HG03565 (cell line): ENCODE results near the gene TSC22D1.

Source experiments
- ATAC-seq: cut with Tn5 transposase; IDR thresholded peaks from one replicate; pipeline ENCODE4 v1.9.1; 2021; ENCODE audit warnings: mild to moderate bottlenecking, moderate library complexity; ENCODE audit not compliant: unreplicated experiment

Gene TSC22D1

GRCh38 chr13:44433863-44434765 lies 142.0 kb downstream of the TSC22D1 start:
- no peak for ATAC-seq

- no peak for ATAC-seq
Observed at GRCh38 chr13:44432650-44433049, 143.5 kb downstream of the TSC22D1 start.

GRCh38 chr13:44431150-44431549 lies 145.0 kb downstream of the TSC22D1 start:
- ATAC-seq, result no peak

GRCh38 chr13:44429311-44429710 lies 146.8 kb downstream of the TSC22D1 start:
- ATAC-seq, result no peak

- no peak for ATAC-seq
Observed at GRCh38 chr13:44426461-44426860, 149.7 kb downstream of the TSC22D1 start.

GRCh38 chr13:44425815-44426078 lies 150.4 kb downstream of the TSC22D1 start:
- ATAC-seq, result no peak

- ATAC-seq, result no peak
Observed at GRCh38 chr13:44425041-44425814, 150.9 kb downstream of the TSC22D1 start.

GRCh38 chr13:44423824-44424223 lies 152.3 kb downstream of the TSC22D1 start:
- ATAC-seq, result no peak

- ATAC-seq, result no peak
Observed at GRCh38 chr13:44422755-44423643, 153.1 kb downstream of the TSC22D1 start.

- no peak for ATAC-seq
Observed at GRCh38 chr13:44421853-44422525, 154.1 kb downstream of the TSC22D1 start.

GRCh38 chr13:44420376-44421220 lies 155.5 kb downstream of the TSC22D1 start:
- ATAC-seq, result no peak

- ATAC-seq, result no peak
Observed at GRCh38 chr13:44417876-44418275, 158.3 kb downstream of the TSC22D1 start.

- no peak for ATAC-seq
Observed at GRCh38 chr13:44417446-44417845, 158.7 kb downstream of the TSC22D1 start.

GRCh38 chr13:44416744-44417143 lies 159.4 kb downstream of the TSC22D1 start:
- ATAC-seq, result no peak

- ATAC-seq, result no peak
Observed at GRCh38 chr13:44416301-44416700, 159.8 kb downstream of the TSC22D1 start.

- ATAC-seq, result no peak
Observed at GRCh38 chr13:44415815-44416214, 160.3 kb downstream of the TSC22D1 start.

- ATAC-seq, result no peak
Observed at GRCh38 chr13:44414716-44415115, 161.4 kb downstream of the TSC22D1 start.

- ATAC-seq, result no peak
Observed at GRCh38 chr13:44413095-44413494, 163.0 kb downstream of the TSC22D1 start.

GRCh38 chr13:44412346-44412935 lies 163.7 kb downstream of the TSC22D1 start:
- ATAC-seq, result no peak
